Right lobe of liver (tissue), 4 donors: ENCODE results near the gene UBE2V1.

Experiments
- POLR2A ChIP-seq: fragments of 450-650 bp; IDR thresholded peaks from one replicate; pipeline ENCODE4 v1.6.1; 2017; ENCODE audit warnings: antibody characterized with exemption, mild to moderate bottlenecking
- TF ChIP-seq, protein P1 (sequence below), 4 donors: fragments of 200-600 bp in 3 of 4; fragments of 450-650 bp in 1 of 4; IDR thresholded peaks; one replicate each; pipeline versions ENCODE4 v1.5.1 to v1.8.0; 2016 to 2022; ENCODE audit warnings: antibody characterized with exemption in 4 of 4, mild to moderate bottlenecking in 2 of 4
- donor health status: DM: no; HTN: no; CAD: no.
- donor health status: DM: no; HTN: no; CAD: no.
- donor health status: DM: no; HTN: yes; CAD: no.

DNA sequence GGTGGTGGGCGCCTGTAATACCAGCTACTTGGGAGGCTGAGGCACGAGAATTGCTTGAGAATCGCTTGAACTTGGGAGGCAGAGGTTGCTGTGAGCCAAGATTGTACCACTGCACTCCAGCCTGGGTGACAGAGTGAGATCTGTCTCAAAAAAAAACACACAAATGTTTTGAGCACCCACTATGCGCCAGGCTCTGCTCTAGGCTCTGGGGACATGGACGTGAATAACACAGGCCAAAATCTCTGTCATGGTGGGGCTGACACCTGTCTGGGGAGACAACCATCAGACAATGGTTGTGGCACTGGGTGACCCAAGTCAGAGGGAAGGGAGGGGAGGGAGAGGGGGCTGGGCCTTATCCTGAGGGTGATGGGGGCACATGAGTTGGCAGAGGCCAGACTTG, 62.7 kb downstream of the UBE2V1 start:
- TF ChIP-seq POLR2A: no peak
- TF ChIP-seq, protein P1, sequence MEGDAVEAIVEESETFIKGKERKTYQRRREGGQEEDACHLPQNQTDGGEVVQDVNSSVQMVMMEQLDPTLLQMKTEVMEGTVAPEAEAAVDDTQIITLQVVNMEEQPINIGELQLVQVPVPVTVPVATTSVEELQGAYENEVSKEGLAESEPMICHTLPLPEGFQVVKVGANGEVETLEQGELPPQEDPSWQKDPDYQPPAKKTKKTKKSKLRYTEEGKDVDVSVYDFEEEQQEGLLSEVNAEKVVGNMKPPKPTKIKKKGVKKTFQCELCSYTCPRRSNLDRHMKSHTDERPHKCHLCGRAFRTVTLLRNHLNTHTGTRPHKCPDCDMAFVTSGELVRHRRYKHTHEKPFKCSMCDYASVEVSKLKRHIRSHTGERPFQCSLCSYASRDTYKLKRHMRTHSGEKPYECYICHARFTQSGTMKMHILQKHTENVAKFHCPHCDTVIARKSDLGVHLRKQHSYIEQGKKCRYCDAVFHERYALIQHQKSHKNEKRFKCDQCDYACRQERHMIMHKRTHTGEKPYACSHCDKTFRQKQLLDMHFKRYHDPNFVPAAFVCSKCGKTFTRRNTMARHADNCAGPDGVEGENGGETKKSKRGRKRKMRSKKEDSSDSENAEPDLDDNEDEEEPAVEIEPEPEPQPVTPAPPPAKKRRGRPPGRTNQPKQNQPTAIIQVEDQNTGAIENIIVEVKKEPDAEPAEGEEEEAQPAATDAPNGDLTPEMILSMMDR (IDR thresholded peaks at IDR 0.05): no peak
